HG02642 (cell line): ENCODE data around the gene CYP2A6.
"Not testable (repeated sequence)": the region's sequence is repeated elsewhere in the genome, so short reads cannot be mapped to it uniquely, and the experiment has no call there.

Experiments used
- ATAC-seq: cut with Tn5 transposase; IDR thresholded peaks from one replicate; pipeline ENCODE4 v1.9.1; 2021; ENCODE audit warnings: mild to moderate bottlenecking; ENCODE audit not compliant: unreplicated experiment, poor library complexity

The CYP2A6 gene

DNA sequence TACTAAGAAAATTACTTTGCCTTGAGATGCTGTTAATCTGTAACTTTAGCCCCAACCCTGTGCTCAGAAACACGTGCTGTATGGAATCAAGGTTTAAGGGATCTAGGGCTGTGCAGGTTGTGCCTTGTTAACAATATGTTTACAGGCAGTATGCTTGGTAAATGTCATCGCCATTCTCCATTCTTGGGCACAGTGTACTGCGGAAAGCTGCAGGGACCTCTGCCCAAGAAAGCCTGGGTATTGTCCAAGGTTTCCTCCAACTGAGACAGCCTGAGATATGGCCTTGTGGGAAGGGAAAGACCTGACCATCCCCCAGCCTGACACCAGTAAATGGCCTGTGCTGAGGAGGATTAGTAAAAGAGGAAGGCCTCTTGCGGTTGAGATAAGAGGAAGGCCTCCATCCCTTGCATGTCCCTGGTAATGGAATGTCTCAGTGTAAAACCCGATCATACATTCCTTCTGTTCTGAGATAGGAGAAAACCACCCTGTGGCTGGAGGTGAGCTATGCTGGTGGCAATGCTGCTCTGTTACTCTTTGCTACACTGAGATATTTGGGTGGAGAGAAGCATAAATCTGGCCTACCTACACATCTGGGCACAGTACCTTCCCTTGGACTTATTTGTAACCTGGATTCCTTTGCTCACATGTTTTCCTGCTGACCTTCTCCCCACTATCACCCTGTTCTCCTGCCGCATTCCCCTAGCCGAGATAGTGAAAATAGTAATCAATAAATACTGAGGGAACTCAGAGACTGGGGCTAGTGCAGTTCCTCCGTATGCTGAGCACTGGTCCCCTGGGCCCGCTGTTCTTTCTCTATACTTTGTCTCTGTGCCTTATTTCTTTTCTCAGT, 27.3 kb downstream of the CYP2A6 start:
- not testable (repeated sequence) for ATAC-seq

DNA sequence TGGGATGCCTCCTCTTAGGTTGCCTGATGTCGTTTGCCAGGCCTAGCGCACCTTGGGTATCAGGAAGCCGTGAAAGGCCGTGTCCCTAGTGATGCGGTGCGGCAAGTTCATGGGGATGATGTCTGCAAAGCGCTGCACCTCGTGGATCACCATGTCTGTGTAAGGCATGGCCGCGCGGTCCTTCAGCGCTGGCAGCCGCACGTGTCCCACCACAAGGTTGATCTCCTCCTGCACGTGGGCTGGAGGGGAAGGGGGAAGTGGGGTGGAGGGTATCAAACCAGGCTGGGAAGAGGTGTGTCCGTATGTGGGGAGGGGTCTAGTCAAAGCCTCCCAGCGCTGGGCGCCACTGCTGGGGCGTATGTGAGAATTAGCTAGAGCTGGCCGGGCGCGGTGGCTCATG, 28.1 kb downstream of the CYP2A6 start:
- no peak for ATAC-seq

DNA sequence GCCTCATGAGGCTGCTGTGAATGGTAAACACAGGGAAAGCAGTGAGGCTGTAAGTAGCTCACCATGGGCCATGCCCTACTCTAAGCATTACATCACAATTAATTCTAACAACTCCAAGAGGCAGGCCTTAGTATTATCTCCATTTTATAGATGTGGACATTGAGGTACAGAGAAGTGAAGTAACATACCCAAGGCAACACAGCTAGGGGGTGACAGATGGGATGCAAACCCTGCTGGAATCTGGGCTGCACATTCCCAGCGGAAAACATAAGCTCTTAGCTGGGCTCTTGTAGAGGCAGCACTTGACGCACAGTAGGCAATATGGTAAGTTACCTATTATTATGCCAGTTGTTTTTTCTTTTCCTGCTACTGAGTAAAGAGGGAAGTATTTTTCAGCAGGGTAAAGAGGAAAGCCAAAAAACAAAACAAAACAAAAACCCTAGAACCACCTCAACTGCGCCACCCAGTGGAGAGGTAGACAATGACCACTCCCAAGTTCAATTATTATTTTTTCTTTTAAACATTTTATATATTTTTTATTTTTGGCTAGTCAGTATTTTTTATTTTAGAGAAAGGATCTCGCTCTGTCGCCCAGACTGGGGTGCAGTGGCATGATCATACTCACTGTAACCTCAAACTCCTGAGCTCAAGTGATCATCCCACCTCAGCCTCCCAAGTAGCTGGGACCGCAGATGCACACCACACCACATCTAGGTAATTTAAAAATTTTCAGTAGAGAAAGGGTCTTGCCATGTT, 30.6 kb downstream of the CYP2A6 start:
- not testable (repeated sequence) for ATAC-seq

DNA sequence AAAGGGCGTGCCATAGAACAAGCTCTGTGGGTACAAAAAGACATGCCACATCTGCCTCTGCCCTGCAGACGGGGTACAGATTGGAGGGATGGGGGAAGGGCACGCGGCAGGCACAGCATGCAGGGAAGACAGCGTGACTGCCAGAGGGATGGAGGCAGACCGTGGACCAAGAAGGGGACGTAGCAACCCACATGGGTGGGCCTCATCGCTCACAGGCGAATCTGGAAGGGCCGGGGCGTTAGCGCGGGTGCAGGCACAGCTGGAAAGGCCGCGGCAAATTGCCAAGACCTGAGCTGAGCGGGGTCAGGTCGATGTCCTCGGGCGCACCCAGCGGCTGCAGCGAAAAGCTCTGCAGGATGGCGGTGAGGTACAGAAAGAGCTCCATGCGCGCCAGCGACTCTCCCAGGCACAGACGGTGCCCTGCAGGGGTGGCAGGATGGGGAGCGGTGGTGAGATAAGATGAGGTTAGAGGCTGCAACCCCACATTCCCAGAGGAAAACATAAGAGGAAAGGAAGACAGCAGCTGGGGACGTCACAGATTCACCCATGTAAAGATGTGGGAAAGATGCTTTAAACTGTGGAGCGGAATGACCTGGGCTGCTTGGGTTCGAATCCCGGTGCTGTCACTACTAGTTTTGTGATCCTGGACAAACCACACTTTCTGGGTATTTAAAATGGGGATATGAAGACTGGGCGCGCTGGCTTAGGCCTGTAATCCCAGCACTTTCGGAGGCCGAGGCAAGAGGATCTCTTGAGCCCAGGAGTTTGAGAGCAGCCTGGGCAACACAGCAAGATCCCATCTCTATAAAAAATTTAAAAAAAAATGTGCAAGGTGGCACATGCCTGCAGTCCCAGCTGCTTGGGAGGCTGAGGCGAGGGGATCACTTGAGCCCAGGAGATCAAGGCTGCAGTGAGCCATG, 31.5 kb downstream of the CYP2A6 start:
- peak; percentile 69 for ATAC-seq

DNA sequence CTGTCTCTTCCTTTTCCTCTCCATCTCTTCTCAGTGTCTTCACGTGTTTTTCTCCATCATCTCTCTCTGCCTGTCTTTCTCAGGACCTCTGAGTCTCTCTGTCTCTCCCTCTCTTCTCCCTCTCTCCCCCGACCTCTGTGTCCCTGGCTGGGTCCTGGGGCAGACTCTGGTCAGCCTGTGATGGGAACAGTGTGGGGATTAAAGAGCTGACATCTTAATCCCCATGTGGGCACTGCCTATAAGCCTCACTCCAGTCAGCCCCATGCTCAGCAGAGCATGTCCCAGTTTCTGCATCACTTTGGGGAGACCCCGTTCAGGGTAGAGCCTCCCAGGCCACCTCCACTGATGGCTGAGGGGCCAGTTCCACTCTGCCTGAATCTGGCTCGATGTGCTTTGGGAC, 35.0 kb downstream of the CYP2A6 start:
- no peak for ATAC-seq

DNA sequence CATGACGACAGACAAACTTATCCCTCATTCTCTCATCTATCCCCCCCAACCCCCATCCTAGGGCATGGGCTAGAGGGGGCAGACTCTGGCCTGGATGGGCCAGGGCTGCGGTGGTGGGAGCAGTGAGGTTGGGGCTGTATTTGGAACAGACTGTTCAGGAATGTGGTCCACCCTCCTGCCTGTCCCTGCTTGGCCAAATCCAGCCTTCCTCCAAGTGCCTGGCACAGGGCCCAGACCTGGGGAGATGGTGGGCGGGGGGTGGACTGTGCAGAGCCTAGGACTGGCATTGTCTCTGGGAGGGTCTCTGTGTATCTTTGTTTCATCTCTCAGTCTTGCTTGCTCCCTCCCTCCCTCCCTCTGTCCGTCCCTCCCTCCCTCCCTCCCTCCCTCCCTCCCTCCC, 37.1 kb downstream of the CYP2A6 start:
- no peak for ATAC-seq

DNA sequence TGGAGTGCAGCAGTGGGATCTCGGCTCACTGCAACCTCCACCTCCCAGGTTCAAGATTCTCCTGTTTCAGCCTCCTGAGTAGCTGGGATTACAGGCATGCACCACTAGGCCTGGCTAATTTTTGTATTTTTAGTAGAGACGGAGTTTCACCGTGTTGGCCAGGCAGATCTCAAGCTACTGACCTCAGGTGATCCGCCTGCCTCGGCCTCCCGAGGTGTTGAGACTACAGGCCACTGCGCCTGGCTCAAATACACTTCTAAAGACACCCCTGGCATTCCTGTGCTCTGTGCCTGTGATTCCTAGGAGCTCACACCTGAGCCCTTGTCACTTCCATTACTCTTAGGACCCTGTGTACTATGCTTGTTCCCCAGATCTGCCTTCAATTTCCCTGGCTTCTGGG, 37.7 kb downstream of the CYP2A6 start:
- not testable (repeated sequence) for ATAC-seq

DNA sequence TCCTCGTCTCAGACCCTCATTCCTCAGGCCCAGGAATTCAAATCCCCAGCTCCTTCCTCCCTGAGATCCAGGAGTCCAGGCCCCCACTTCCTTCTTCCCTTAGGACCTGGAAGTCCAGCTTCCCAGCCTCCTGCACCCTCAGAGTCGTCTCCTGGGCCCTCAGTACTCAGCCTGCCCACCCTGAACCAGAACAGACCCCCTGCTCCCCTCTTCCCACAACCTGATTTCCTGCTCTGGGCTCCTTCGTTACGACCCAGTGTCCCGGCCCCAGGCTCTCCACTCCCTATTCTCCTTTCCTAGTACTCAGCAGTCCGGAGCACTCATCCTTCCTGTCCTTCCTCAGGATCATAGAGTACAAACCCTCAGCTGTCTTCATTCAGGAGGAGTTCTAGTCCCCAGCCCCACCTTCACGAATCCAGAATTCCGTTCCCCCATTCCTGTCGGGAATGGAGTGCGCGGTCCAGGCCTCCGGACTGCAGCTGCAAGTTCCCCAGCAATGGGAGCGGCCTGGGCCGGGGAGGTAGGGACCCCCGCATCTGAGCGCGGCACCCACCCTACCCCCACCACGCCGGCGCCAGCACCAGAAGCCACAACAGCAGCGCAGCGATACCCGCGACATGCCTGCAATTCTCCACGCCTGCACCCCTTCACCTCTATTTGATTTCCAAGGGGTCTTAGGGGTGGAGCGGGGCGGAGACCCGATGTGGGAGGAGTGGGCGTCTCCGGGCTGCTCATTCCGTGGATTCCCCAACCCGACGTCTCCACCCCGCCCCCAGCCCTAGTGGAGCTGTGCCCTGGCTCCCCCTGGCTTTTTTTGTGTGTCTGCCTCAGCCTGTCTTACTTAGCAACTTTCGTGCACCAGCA, 38.5 kb downstream of the CYP2A6 start:
- no peak for ATAC-seq

DNA sequence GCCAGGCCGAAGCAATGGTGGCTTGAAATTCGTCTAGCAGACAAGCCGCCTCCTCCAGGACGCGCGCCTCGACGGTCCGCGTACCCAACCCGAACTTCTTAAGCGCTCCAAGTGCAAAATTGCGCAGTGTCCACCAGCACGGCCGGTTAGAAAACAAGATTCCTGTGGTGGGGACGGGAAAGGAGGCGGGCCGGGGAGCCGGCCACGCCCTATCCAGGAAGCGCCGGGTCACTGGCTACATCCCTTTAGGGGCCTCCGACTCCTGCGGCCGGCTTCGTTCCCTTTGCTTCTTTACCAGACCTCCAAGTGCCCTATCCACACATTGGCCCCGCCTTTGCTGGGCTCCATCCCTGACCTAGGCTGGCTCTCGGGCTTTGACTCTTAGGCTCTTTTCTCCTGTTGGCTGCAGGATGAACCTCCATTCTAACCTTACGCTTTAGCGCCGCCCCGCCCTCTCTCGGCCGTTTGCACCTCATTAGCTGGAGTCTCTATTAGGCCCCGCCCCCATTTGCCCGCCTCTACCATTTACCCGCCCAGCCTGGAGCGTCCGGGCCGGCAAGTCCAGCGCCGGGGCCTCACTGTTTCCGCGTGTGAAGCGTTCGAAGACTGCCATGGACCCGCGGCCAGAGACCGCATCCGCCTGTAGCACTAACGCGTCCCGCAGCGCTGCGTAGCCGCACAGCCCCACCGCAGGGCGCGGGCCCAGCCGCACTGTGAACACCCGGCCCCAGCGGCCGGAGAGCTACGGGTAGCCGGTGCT, 39.4 kb downstream of the CYP2A6 start:
- ATAC-seq: peak; percentile 66

DNA sequence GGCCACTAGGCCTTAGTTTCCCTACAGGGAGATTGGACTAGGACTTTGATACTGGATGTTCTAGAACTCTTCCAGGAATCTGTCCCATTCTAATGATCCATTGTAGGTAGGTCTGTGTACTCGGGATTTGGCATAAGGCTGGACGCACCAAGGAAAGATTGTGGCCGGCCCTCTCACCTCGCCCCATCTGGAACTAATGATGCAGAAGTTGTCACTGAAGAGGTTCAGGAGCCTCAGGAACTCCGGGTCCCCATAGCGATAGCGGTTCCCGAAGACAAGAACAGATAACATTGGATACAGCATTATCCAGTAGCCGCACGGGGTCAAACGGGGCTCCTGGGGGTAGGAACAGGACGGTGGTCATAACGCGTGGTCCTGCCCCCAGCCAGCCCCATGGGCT, 40.1 kb downstream of the CYP2A6 start:
- ATAC-seq: no peak

DNA sequence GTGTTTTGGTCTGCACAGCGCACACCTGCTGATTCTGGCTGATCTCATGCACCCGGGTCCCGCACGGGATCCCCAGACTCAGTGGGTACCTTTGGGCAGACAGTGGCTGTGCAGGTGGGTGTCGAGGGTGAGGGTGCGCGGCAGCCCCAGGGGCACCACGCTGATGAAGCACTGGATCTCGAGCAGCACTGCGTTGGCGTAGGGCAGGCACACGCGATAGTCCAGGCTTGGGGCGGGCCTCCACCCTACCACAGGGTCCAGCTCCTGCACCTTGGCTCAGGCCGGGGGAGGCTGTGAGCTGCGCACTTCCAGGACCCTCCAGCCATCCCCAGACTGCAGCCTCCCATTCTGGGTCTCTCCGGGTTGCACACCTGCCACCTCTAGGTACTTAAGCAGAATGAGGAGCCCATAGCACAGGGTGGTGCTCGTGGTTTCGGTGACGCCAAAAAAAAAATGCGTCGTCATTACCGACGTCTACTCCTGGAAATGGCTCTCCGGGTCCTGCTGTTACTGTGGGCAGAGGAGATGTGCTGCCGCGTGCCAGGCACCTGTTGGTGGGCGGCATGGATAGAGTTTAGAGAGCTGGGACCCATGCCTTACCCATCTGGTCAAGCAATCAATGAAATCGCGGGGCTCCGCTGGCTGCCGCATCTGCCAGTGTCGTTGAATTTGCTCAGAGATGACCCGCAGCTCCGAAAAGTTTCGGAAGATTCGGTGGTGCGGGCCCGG, 40.7 kb downstream of the CYP2A6 start:
- no peak for ATAC-seq

DNA sequence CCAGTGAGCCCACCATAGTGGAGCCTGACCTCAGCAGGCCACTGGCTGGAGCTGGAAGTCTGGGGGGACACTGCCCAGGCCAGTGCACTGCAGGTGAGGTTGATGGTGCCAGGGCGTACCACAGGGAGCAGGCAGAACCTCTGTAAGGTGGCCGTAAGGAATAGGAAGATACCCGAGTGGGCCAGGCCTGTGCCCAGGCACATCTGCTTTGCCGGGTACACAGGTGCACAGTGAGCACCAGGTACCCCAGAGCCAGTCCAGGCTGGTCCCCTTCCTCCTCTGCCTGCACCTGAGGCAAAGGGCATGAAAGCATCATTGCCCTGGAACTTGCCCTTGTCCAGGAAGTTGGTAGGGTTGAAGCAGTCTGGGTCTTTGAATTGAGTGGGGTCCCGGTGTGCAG, 41.8 kb downstream of the CYP2A6 start:
- no peak for ATAC-seq

DNA sequence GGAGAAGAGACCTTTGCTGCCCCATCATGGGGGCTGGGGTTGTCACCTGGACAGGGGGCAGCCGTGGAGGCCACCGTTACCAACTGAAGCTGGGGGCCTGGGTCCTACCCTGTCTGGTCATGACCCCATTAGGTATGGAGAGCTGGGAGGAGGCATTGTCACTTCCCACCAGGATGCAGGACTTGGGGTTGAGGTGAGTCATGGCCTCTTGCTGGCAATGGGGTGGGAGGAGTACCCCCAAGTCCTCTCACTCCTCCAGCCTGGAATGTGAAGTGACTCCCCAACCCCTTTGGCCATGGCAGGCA, 42.3 kb downstream of the CYP2A6 start:
- ATAC-seq: no peak

DNA sequence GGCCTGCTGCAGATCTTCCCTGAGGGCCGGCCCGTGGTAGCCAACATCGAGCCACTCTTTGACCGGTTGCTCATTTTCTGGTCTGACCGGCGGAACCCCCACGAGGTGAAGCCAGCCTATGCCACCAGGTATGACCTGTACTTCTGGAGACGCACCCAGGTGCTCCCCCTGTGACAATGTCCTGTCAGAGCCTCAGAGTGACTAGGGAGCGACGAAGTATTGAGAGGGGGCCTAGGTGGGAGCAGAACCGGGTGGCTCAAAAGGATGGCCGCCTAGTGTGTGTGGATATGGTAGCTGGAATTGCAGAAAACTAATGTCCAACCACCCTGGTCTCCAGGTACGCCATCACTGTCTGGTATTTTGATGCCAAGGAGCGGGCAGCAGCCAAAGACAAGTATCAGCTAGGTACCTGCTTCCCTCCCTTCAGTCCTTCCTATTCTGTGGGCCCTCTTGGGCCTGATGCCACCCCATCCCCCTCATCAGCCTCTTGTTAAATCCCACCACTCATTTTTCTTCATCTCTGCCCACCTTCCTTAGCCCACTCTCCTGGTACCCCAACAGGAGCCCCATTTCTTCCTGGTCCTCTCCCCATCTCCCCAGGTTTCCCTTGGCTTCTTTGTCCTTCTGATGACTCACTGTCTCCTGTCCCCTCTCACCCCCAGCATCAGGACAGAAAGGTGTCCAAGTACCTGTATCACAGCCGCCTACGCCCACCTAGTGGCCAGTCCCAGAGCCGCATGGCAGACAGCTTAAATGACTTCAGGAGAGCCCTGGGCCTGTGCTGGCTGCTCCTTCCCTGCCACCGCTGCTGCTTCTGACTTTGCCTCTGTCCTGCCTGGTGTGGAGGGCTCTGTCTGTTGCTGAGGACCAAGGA, 42.9 kb downstream of the CYP2A6 start:
- no peak for ATAC-seq

DNA sequence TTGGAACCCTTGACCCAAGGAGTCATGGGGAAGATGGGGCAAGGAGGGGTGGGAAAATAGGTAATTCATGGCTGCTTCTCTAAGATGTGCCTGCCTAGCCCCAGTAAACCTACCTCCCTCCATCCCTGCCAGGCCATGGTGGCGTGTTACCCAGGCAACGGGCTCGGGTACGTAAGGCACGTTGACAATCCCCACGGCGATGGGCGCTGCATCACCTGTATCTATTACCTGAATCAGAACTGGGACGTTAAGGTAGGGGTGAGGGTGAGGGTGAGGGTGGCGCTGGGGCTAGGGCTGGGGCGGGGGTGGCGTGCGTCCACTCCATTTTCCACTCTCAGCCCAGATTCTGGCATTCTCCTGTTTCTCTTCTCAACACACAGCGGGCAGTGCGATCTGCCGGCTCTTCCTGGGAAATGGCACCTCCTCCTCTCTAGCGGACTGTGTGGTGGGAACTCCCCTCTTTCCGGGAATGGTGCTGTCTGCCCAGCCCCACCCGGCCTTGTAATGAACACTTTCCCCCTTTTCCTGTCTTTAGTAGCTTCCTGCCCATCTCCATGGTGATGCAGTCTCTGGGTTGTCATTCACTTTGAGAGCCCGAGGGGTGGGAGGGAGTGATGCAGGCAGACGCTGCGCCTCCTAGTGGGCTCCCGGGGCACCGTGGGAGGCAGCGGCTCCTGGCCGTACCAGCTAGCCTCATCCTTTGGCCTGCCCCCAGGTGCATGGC, 43.7 kb downstream of the CYP2A6 start:
- ATAC-seq: no peak

DNA sequence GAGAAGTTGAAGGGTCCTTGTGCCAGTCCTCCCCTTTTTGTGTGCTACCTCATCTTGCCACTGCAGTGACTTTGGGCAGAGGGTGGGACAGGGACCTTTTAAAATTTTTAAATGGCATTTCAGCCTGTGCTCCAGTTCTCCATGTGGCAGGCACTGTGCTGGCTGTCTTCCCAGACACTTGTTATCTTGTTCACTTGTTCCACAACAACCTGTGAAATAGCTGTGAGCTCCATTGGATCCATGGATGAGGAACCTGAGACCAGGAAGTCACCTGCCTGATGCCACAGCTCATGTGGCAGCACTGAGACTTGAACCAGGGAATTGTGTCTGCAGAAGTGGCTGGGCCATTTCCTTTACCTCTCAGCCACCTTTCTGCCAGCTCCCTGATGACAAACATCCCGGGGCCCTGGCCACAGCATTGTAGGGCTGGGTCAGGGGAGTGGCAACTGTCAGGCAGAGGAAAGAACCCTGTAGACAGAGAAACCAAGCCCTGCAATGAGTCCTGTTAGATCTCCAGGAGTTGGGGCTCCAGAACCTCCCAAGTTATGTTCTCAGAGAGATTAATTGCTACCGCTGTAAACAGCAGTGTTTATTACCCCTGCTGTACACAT, 44.9 kb downstream of the CYP2A6 start:
- no peak for ATAC-seq
